Raji (cell line): ENCODE data around the gene FGFR3.

Experiments used
- POLR2A ChIP-seq: IDR thresholded peaks from 2 replicates; pipeline ENCODE4 v1.6.1; 2011; ENCODE audit warnings: low read depth, low read length, control low read depth; ENCODE audit not compliant: insufficient read depth

The FGFR3 gene

GRCh38 chr4:1753294-1753696 lies 39.8 kb upstream of the FGFR3 start:
- TF ChIP-seq POLR2A, result no peak

DNA sequence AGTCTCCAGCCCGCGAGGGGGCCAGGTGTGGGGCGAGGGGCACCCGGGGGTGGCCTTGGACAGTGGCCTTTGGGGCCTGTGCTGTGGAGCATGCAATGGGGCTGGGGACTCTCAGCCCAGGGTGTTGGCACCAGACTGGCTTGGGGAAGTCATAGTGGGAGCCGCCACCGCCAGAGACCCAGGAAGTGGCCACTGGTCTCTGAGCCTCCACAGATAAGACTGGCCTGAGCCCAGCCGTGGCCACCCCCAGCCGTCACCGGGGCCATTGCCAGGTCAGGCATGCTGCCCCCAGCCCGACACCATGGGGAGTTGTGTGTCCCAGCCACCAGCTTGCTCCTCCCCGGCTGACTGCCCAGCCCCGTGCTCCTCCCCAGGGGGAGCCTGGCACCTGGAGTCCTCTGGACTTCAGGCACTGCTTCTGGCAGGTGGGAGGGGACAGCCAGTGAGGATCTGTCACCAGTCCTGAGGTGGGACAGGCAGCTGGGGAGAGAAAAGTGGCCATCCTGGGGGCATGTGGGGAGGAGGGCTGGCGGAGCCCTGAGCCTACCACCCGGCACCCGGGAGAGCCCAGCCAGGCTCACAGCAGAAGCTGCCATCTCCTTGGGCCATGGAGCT lies 39.3 kb upstream of the FGFR3 start:
- TF ChIP-seq POLR2A, result no peak

- TF ChIP-seq POLR2A, result no peak
Measured at GRCh38 chr4:1754336-1754735, 38.8 kb upstream of the FGFR3 start.

DNA sequence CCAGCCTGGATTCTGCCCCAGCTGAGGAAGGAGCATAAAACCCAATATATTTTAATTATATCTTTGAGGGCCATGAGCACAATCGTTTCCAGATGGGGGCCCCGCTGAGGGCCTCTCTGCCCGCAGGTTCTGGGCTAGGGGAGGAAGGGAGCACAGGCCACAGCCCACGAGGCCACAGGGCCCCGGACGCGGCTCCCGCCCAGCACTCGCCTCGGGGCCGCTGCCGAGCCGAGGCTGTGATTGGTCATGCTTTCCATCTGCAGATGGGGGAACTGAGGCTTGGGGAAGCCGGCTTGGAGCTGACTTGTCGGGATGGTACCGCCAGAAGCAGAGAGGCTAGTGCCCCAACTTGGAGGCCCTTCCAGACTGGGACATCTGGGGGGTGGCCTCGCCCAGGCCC lies 37.8 kb upstream of the FGFR3 start:
- no peak for TF ChIP-seq POLR2A

GRCh38 chr4:1756079-1756478 lies 37.0 kb upstream of the FGFR3 start:
- no peak for TF ChIP-seq POLR2A

- TF ChIP-seq POLR2A, result no peak
Measured at GRCh38 chr4:1756893-1757779, 36.0 kb upstream of the FGFR3 start.

GRCh38 chr4:1757836-1758235 lies 35.3 kb upstream of the FGFR3 start:
- TF ChIP-seq POLR2A, result no peak

GRCh38 chr4:1758306-1759121 lies 34.6 kb upstream of the FGFR3 start:
- no peak for TF ChIP-seq POLR2A

DNA sequence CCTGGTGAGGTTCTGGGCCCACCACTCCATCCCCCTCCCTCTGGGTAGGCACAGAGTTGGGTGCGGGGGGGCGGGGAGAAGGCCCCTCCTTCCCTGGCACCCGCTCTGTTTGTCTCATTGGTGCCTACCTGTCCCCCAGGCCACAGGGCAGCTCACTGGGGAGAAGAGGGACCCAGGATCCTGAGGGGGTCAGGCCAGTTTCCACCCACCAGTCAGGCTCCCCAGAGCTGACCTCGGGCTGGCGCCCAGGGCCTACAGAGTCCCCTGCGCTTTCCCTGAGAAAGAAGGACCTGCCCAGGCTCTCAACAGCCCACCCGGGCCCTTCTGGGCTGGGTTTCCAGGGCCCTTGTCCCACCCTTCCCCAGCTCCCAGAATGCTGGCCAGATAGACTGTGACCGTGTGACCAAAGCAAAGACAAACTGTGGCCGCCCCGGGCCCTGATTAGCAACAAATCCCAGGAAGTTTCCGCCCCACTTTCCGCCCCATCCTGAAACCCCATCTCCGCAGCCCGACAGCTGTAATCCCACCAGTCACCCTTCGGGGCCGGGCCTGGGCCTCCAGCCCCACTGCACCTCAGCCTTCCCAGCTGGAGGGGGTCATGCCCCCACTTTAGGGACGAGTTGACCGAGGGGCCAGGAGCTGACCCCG lies 33.8 kb upstream of the FGFR3 start:
- no peak for TF ChIP-seq POLR2A

DNA sequence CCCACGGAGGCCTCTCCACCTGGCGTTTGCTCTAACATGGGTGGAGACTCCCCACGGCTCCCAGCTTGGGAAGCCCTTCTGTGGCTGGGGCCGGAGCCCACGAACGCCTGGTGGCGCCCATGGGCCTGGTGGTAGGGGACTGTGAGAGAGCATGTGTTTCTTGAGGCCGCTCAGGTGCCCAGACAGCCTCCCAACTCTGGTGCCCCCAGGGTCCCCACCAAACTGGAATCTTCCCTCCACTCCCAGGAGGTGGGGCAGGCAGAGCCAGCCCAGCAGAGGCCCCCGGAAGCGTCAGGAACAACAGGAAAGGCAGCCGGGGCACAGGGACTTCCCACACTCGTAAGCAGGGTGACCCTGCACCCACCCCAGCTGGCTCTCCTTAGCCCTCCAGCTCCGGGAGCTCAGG lies 33.3 kb upstream of the FGFR3 start:
- no peak for TF ChIP-seq POLR2A

DNA sequence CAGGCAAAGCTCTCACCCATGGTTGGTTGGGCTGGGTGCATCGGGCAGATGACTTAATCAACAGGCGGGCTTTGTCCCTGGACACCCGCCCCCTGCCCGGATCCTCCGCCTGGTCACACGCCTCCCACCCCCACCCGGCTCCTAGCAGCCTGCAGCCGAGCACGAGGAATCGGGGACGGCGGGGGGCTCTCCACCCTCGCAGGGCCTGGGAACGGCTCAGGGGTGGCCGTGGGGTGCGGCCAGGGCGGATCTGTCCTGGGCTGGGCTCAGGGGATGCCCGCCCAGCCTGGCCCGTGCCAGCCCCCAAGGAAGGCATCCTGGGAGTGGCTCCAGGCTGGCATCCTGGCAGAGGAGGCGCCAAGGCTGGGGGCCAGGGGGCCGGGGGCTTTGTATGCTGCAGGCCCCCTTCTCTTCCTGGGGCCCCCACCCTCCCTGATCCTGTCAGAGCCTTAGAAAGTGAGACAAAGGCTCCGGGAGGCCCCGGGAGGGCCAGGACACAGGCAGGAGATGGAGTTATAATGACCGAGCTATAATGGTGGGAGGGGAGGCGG lies 32.5 kb upstream of the FGFR3 start:
- no peak for TF ChIP-seq POLR2A

DNA sequence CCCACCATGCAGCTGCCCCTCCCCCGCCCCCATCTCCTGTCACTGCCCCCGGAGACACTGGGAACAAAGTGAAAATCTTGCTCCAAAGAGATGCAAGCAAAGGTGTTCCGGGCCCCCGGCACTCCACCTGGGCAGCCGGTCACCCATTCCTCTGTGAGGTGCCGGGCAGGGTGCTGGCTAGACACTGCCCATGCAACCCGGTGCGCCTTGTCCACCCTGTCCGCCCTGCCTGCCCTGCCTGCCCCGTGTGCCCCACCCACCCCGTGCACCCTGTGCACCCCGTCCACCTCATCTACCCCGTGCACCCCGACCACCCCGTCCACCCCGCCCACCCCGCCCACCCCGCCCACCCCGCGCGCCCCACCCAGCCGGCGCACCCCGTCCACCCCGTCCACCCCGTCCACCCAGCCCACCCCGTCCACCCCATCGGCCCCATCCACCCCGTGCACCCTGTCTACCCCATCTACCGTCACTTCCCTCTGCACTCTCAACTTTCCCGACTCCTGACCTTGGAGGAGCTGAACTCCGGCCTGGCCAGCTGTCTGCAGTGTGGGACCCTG lies 31.9 kb upstream of the FGFR3 start:
- TF ChIP-seq POLR2A, result no peak

DNA sequence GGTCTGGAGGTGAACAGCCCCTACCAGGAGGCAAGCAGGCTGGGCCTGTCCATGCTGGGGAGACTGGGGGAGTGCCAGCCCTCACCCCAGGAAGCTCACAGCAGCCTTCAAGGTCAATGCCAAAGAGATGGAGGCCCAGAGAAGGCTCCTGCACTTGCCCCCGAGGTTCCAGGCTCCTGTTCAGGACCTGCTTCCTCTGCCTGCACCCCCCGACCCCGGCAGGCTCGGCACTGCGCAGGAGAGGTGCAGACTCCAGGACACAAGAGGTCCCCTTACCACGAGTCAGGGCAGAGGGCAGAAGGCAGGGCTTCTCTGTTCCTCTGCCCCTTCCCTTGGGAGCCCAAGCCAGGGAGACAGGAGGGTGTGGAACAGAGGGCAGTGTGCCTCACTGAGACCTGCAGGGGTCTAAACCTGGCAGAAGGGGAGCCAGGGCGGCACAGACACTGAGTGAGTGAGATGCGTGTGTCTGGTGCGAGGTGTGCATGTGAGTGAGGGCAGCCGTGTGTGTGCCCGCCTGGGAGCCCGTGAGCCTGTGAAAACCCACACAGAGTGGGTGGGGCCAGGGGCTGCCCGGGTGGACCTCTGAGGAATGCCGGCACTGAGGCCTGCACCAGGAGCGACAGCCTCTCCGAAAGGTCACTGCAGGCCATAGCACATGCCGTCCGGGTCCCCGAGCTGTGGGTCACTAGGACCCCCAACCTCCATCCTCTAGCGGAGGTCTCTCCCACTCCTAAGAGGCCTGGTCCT lies 30.7 kb upstream of the FGFR3 start:
- no peak for TF ChIP-seq POLR2A

DNA sequence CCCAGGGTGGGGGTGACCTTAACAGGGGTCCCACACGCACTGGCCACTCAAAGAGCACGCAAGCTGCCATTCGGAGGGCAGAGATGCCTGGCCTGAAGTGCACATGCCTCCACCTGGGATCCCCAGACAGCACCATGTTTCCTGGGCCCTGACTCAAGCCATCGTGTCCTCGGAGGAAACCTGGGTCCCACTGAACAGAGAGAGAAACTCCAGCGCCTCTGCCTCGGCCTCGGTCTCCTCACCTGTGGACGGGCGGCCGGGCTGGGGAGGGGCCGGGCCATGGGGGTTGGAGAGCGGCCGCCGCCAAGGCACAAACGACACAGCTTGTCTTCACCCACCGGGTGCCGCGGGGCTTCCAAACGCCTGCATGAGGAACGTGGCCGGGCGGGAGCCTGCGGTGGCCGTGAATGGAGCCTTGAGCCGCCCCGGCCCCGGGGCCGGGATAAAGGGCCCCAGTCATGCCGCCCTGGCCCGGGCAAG lies 30.0 kb upstream of the FGFR3 start:
- TF ChIP-seq POLR2A, result no peak
